Lower leg skin (tissue), 4 donors: ENCODE measurements around the gene ACTRT2. TPM values are rescaled to one million over a fixed set of nuclear protein-coding genes. Genes with fewer than 3 reads are reported as not detected.

Source experiments
- DNase-seq, 2 donors: peaks; one replicate each; pipeline ENCODE4 v3.0.0-alpha.2; 2019; ENCODE audit warnings: low spot score in 2 of 2
- H3K4me3 ChIP-seq: fragments of 200-600 bp; sonication (generic); 2 replicates; pipeline ENCODE4 v1.5.1; 2017; ENCODE audit warnings: mild to moderate bottlenecking, low read depth; ENCODE audit not compliant: poor library complexity, severe bottlenecking
- POLR2A ChIP-seq, 2 donors: fragments of 450-650 bp; IDR thresholded peaks; one replicate each; pipeline ENCODE4 v1.6.1; 2016 to 2017; ENCODE audit warnings: antibody characterized with exemption in 2 of 2, mild to moderate bottlenecking in 1 of 2, moderate library complexity in 1 of 2
- WGBS, 2 donors: methylation state at CpG; one replicate each; pipeline ENCODE4 v1.1.5; 2018; 5-methylcytosine and 5-hydroxymethylcytosine counted together
- intact Hi-C: fragments of 100-400 bp; cut with DNase I; formaldehyde crosslinking; loops from one replicate; pipeline ENCODE4 v1.15.0; 2023; ENCODE audit warnings: low total_unique reads
- total RNA-seq, 4 donors: library from RNA; depleted of rRNA; stranded (reverse); fragments of >200 nt; gene quantifications; one replicate each; pipeline ENCODE4 v1.1.0, GENCODE V29; 2016
- TF ChIP-seq, protein P1 (sequence below), 3 donors: fragments of 450-650 bp; IDR thresholded peaks; one replicate each; pipeline ENCODE4 v1.5.1; 2016; ENCODE audit warnings: antibody characterized with exemption in 3 of 3, mild to moderate bottlenecking in 3 of 3, moderate library complexity in 2 of 3

Gene ACTRT2
- total RNA-seq, 4 donors from 2014 or later: not detected

GRCh38 chr1:2974701-2975301 is 46.5 kb upstream of the ACTRT2 start:
- TF ChIP-seq, protein P1, sequence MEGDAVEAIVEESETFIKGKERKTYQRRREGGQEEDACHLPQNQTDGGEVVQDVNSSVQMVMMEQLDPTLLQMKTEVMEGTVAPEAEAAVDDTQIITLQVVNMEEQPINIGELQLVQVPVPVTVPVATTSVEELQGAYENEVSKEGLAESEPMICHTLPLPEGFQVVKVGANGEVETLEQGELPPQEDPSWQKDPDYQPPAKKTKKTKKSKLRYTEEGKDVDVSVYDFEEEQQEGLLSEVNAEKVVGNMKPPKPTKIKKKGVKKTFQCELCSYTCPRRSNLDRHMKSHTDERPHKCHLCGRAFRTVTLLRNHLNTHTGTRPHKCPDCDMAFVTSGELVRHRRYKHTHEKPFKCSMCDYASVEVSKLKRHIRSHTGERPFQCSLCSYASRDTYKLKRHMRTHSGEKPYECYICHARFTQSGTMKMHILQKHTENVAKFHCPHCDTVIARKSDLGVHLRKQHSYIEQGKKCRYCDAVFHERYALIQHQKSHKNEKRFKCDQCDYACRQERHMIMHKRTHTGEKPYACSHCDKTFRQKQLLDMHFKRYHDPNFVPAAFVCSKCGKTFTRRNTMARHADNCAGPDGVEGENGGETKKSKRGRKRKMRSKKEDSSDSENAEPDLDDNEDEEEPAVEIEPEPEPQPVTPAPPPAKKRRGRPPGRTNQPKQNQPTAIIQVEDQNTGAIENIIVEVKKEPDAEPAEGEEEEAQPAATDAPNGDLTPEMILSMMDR (IDR thresholded peaks at IDR 0.05): no peak
- no peak for TF ChIP-seq POLR2A (IDR thresholded peaks at IDR 0.05)

DNA sequence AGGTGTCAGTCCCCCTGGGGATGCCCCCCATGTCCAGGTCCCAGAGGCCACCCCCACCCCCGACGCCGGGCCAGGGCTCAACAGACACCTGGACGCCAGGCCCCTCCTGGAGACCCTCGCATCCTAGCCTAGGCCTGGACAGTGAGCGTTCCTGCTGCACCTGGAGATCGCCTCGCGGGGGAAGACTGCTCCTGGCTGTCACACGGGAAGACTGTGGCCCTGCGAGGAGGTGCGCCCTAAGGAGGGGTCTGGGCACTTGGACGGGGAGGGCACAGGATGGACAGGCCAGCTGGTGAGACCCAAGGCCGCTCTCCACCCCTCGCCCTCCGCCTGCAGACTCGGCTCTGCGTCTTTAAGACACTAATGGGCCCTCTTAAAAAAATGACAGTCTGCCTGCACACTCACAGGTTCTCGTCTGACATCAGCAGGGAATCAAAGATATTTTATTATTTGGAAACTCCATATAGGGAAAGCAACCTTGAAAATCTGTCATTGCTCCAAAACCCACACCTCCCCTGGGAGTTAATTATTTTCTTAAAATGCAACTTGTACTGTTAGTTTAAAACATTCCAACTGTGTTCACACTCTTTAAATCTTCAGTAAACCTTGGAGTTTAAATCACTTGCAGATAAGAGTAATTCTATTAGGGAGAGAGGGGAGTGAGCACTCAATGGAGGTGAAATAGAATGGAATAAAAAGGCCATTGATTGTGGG is 45.6 kb upstream of the ACTRT2 start:
- 51 to 62% methylated on average over 15 to 18 of the region's 19 CpGs for WGBS, 2 donors
- no peak overlapping the region for H3K4me3 ChIP-seq
- TF ChIP-seq POLR2A (IDR thresholded peaks at IDR 0.05): no peak
- TF ChIP-seq, protein P1 (IDR thresholded peaks at IDR 0.05): no peak
- intact Hi-C loops: no loop called here
- DNase-seq: peak in 1 of 2 donors; percentile 84

More at GRCh38 chr1:2974701-2975301, 46.5 kb upstream of the ACTRT2 start:
- peak in 1 of 2 donors; percentile 72 for DNase-seq
- H3K4me3 ChIP-seq: no peak overlapping the region
- intact Hi-C loops: no loop called here
- 69 to 78% methylated on average over 17 of the region's 18 CpGs for WGBS, 2 donors

DNA sequence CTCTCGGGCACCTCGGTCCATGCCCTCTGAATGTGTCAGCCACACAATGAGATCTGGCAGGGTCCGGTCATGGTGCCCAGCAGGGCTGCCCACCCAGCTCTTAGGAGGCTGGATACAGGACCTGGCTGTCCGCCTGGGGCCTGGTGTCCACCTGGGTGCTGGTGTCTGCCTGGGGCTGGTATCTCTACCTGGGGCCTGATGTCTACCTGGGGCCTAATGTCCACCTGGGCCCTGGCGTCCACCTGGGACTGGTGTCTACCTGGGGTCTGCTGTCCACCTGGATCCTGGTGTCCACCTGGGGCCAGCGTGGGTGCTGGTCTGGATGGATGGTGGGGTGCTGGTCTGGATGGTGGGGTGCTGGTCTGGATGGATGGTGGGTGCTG is 45.1 kb upstream of the ACTRT2 start:
- intact Hi-C loops: no loop called here
- TF ChIP-seq POLR2A (IDR thresholded peaks at IDR 0.05): no peak
- TF ChIP-seq, protein P1 (IDR thresholded peaks at IDR 0.05): no peak
- DNase-seq: peak in 1 of 2 donors; percentile 70
- WGBS, 2 donors: 75 to 89% methylated on average over 5 to 6 of the region's 6 CpGs
- H3K4me3 ChIP-seq: no peak overlapping the region

DNA sequence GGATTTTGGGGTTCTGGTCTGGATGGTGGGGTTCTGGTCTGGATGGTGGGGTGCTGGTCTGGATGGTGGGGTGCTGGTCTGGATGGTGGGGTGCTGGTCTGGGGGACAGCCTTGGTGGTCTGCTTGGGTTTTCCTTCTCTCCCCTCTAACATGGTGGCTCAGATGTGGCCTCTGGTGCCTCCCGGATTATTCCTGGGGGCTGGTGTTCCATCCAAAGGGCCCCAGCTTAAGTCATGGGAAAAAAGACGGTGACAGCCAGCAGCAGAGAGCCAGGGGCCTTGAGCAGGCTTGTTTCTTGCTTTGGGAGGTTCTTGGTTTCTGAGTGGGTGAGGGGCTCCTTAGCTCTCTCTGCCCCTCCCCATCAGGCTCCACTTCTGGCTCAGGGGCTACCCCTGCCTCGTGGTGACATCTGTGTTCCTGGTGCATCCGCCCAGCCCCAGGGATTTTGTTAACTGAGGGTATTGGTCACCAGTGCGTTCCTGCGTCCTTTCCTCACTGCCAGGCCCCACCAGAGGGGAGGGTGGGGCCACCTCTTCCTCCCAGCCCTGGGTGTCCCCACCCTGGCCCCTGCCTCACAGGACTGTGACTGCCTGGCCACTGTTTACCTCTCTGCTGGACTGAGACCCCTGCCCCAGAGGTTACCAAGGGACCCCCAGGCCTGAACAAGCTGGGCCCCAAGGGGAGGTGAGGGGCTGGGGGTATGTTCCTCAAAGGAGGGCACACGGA is 43.2 kb upstream of the ACTRT2 start:
- no peak for TF ChIP-seq POLR2A (IDR thresholded peaks at IDR 0.05)
- TF ChIP-seq, protein P1 (IDR thresholded peaks at IDR 0.05): no peak
- intact Hi-C loops: no loop called here
- WGBS, 2 donors: 63 to 64% methylated on average over 6 to 7 of the region's 7 CpGs
- DNase-seq: peak in 1 of 2 donors; percentile 52
- no peak overlapping the region for H3K4me3 ChIP-seq

- 85 to 86% methylated on average over 9 to 10 of the region's 11 CpGs for WGBS, 2 donors
- intact Hi-C loops: no loop called here
- no peak overlapping the region for H3K4me3 ChIP-seq
- no peak for TF ChIP-seq POLR2A (IDR thresholded peaks at IDR 0.05)
- TF ChIP-seq, protein P1 (IDR thresholded peaks at IDR 0.05): no peak
- DNase-seq: peak in 1 of 2 donors; percentile 82
These were observed 42.5 kb upstream of the ACTRT2 start for GRCh38 chr1:2978691-2979190.
